Liver (tissue), 9 donors: ENCODE data around the gene BCR. TPM values are rescaled to one million over a fixed set of nuclear protein-coding genes. Genes with fewer than 3 reads are reported as not detected.

ENCODE experiments used
- DNase-seq: peaks from one replicate; pipeline ENCODE4 v3.0.0-alpha.2; 2017; ENCODE audit warnings: low spot score
- H3K27ac ChIP-seq, 2 donors: one replicate each; pipeline ENCODE4 v1.7.0; 2013; ENCODE audit warnings: inconsistent platforms in 2 of 2, low read length in 2 of 2, control low read depth in 1 of 2, low read depth in 1 of 2, mild to moderate bottlenecking in 1 of 2
- H3K27me3 ChIP-seq, 4 donors: one replicate each; pipeline versions ENCODE4 v1.6.1 to v1.7.0; 2013; ENCODE audit warnings: low read length in 3 of 4, inconsistent platforms in 1 of 4, mild to moderate bottlenecking in 1 of 4, moderate library complexity in 1 of 4; ENCODE audit not compliant: control insufficient read depth in 4 of 4, insufficient read depth in 4 of 4
- H3K36me3 ChIP-seq, 4 donors: one replicate each; pipeline versions ENCODE4 v1.6.1 to v1.7.0; 2013; ENCODE audit warnings: low read length in 3 of 4, mild to moderate bottlenecking in 3 of 4, low read depth in 1 of 4, moderate library complexity in 1 of 4; ENCODE audit not compliant: control insufficient read depth in 4 of 4, insufficient read depth in 3 of 4
- H3K4me1 ChIP-seq, 4 donors: one replicate each; pipeline versions ENCODE4 v1.6.1 to v1.7.0; 2013; ENCODE audit warnings: low read length in 3 of 4, mild to moderate bottlenecking in 3 of 4, moderate library complexity in 1 of 4; ENCODE audit not compliant: control insufficient read depth in 4 of 4, insufficient read depth in 4 of 4
- H3K4me3 ChIP-seq, 3 donors: one replicate each; pipeline versions ENCODE4 v1.6.1 to v1.7.0; 2013; ENCODE audit warnings: low read length in 3 of 3, control low read depth in 1 of 3, low read depth in 1 of 3, mild to moderate bottlenecking in 1 of 3
- H3K9ac ChIP-seq, 2 donors: one replicate each; pipeline ENCODE4 v1.7.0; 2013; ENCODE audit warnings: low read length in 2 of 2, mild to moderate bottlenecking in 2 of 2, moderate library complexity in 2 of 2, control low read depth in 1 of 2, low read depth in 1 of 2
- H3K9me3 ChIP-seq, 4 donors: one replicate each; pipeline versions ENCODE4 v1.6.1 to v1.7.0; 2013; ENCODE audit warnings: low read length in 3 of 4; ENCODE audit not compliant: control insufficient read depth in 4 of 4
- EGR1 ChIP-seq, 2 donors: IDR thresholded peaks; 2 replicates each; pipeline ENCODE4 v1.6.1; 2016 to 2018; ENCODE audit warnings: antibody characterized with exemption in 2 of 2, low read depth in 2 of 2
- FOXA1 ChIP-seq: IDR thresholded peaks from 2 replicates; pipeline ENCODE4 v1.6.1; 2016; ENCODE audit warnings: antibody characterized with exemption
- FOXA2 ChIP-seq: IDR thresholded peaks from 2 replicates; pipeline ENCODE4 v1.6.1; 2016; ENCODE audit warnings: antibody characterized with exemption
- GABPA ChIP-seq, 2 donors: IDR thresholded peaks in 1 of 2; conservative IDR thresholded peaks in 1 of 2; 2 replicates each; pipeline ENCODE4 v1.6.1; 2016; ENCODE audit warnings: antibody characterized with exemption in 2 of 2, mild to moderate bottlenecking in 1 of 2, moderate library complexity in 1 of 2
- HNF4A ChIP-seq, 2 donors: conservative IDR thresholded peaks; 2 replicates each; pipeline ENCODE4 v1.6.1; 2016; ENCODE audit warnings: antibody characterized with exemption in 2 of 2, mild to moderate bottlenecking in 2 of 2
- HNF4G ChIP-seq: IDR thresholded peaks from 2 replicates; pipeline ENCODE4 v1.6.1; 2016; ENCODE audit warnings: antibody characterized with exemption
- JUND ChIP-seq, 2 donors: IDR thresholded peaks; 2 replicates each; pipeline ENCODE4 v1.6.1; 2016; ENCODE audit warnings: antibody characterized with exemption in 2 of 2
- NR2F2 ChIP-seq: IDR thresholded peaks from 2 replicates; pipeline ENCODE4 v1.6.1; 2016; ENCODE audit warnings: antibody characterized with exemption
- RAD21 ChIP-seq, 2 donors: IDR thresholded peaks; 2 replicates each; pipeline ENCODE4 v1.6.1; 2016; ENCODE audit warnings: antibody characterized with exemption in 2 of 2, mild to moderate bottlenecking in 2 of 2
- RXRA ChIP-seq, 2 donors: IDR thresholded peaks; 2 replicates each; pipeline ENCODE4 v1.6.1; 2017 to 2018; ENCODE audit warnings: antibody characterized with exemption in 2 of 2, mild to moderate bottlenecking in 1 of 2
- SP1 ChIP-seq: IDR thresholded peaks from 2 replicates; pipeline ENCODE4 v1.6.1; 2018; ENCODE audit warnings: antibody characterized with exemption, mild to moderate bottlenecking
- TAF1 ChIP-seq: conservative IDR thresholded peaks from 2 replicates; pipeline ENCODE4 v1.6.1; 2016; ENCODE audit warnings: antibody characterized with exemption, mild to moderate bottlenecking
- YY1 ChIP-seq: IDR thresholded peaks from 2 replicates; pipeline ENCODE4 v1.6.1; 2016; ENCODE audit warnings: antibody characterized with exemption, mild to moderate bottlenecking
- WGBS: extraction: QIAGEN DNeasy Blood & Tissue Kit; methylation state at CpG from one replicate; pipeline ENCODE4 v1.1.7; 2013; 5-methylcytosine and 5-hydroxymethylcytosine counted together
- polyA plus RNA-seq, 2 donors: library from polyadenylated mRNA; stranded (reverse) in 1 of 2; unstranded in 1 of 2; fragments of 200-250 nt in 1 of 2; fragments of >200 nt in 1 of 2; fragmentation: Nextera tagmentation in 1 of 2; extraction: Ambion mirVana in 1 of 2; gene quantifications; one replicate each; pipeline versions ENCODE4 v1.2.1 to v1.2.3, GENCODE V29; 2013 to 2015
- total RNA-seq, 2 donors: library from RNA; depleted of rRNA; stranded (reverse); fragments of >200 nt; gene quantifications; one replicate each; pipeline ENCODE4 v1.2.3, GENCODE V29; 2014
- TF ChIP-seq, protein P1 (sequence below): IDR thresholded peaks from 2 replicates; pipeline ENCODE4 v1.6.1; 2016; ENCODE audit warnings: antibody characterized with exemption
- TF ChIP-seq, protein P2 (sequence below): IDR thresholded peaks from 2 replicates; pipeline ENCODE4 v1.6.1; 2016; ENCODE audit warnings: antibody characterized with exemption
- TF ChIP-seq, protein P3 (sequence below): IDR thresholded peaks from 2 replicates; pipeline ENCODE4 v1.6.1; 2016; ENCODE audit warnings: antibody characterized with exemption
- TF ChIP-seq, protein P4 (sequence below): fragments of 150-350 bp; IDR thresholded peaks from 2 replicates; pipeline ENCODE4 v1.5.1; 2017; ENCODE audit warnings: improper control_type of control experiment, low read depth, low read length; ENCODE audit not compliant: missing input control
- TF ChIP-seq, protein P5 (sequence below): IDR thresholded peaks from 2 replicates; pipeline ENCODE4 v1.6.1; 2016; ENCODE audit warnings: antibody characterized with exemption, mild to moderate bottlenecking
- donor health status: healthy.
- donor health status: healthy.
- donor health status: healthy.
- donor health status: healthy.
- donor health status: healthy.

Gene BCR
- total and polyA plus RNA-seq, 4 donors, result 7.4 to 35.6 (median 18.3) TPM

DNA sequence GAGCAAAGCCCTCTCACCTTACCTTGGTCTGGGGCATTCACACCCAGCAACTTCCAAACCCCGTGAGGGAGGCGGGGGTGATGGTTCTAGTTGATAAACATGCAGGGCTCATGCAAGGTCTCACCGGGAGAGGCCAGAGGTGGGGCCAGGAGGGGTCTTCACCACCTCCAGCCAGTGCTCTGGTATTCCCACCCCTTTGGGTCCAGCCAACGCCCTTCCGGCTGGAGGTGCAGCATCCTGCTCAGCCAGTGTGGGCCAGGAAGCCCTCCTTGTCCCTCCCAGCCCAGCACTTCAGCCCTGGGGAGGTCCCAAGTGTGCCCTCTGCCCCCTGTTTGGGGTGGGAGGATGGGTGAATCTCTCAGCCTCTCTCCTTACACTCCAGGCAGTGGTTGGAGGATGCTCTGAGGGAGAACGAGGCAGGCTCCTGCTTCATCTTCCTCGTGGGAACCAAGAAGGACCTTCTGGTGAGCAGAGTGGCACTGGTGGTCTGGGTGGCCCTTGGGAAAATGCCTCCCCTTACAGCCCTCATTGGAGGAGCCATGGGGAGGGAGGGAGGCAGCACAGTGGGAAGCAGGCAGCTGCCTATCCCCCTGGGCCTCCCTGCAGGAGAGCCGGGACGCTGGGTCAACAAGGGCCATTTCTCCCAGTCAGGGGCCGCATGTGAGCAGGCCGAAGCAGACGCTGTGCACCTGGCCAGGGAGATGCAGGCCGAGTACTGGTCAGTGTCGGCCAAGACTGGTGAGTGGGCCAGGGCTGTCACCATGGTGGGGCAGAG is 21.6 kb upstream of the BCR start:
- no peak overlapping the region for H3K27ac ChIP-seq
- peaks cover 0 to 15% (median 9%) of the 10 kb centered on the region in 4 donors for H3K4me1 ChIP-seq
- WGBS, result 94% methylated on average over 14 of the region's 14 CpGs
- H3K9ac ChIP-seq, result no peak overlapping the region
- no peak for DNase-seq
- TF ChIP-seq FOXA2, result no peak
- TF ChIP-seq TAF1, result no peak
- no peak for TF ChIP-seq FOXA1
- TF ChIP-seq, protein P1, sequence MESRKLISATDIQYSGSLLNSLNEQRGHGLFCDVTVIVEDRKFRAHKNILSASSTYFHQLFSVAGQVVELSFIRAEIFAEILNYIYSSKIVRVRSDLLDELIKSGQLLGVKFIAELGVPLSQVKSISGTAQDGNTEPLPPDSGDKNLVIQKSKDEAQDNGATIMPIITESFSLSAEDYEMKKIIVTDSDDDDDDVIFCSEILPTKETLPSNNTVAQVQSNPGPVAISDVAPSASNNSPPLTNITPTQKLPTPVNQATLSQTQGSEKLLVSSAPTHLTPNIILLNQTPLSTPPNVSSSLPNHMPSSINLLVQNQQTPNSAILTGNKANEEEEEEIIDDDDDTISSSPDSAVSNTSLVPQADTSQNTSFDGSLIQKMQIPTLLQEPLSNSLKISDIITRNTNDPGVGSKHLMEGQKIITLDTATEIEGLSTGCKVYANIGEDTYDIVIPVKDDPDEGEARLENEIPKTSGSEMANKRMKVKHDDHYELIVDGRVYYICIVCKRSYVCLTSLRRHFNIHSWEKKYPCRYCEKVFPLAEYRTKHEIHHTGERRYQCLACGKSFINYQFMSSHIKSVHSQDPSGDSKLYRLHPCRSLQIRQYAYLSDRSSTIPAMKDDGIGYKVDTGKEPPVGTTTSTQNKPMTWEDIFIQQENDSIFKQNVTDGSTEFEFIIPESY, result no peak
- no peak for TF ChIP-seq RAD21 (IDR thresholded peaks at IDR 0.05)
- TF ChIP-seq, protein P2, sequence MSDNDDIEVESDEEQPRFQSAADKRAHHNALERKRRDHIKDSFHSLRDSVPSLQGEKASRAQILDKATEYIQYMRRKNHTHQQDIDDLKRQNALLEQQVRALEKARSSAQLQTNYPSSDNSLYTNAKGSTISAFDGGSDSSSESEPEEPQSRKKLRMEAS, result no peak
- TF ChIP-seq RXRA (IDR thresholded peaks at IDR 0.05), result no peak
- no peak for TF ChIP-seq YY1
- TF ChIP-seq, protein P3, sequence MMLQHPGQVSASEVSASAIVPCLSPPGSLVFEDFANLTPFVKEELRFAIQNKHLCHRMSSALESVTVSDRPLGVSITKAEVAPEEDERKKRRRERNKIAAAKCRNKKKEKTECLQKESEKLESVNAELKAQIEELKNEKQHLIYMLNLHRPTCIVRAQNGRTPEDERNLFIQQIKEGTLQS, result no peak
- TF ChIP-seq NR2F2, result no peak
- no peak for TF ChIP-seq HNF4A (conservative IDR thresholded peaks at IDR 0.05)
- no peak for TF ChIP-seq HNF4G
- TF ChIP-seq EGR1 (IDR thresholded peaks at IDR 0.05; ENCODE audit: low read depth in 2 of 2), result no peak
- TF ChIP-seq, protein P4, sequence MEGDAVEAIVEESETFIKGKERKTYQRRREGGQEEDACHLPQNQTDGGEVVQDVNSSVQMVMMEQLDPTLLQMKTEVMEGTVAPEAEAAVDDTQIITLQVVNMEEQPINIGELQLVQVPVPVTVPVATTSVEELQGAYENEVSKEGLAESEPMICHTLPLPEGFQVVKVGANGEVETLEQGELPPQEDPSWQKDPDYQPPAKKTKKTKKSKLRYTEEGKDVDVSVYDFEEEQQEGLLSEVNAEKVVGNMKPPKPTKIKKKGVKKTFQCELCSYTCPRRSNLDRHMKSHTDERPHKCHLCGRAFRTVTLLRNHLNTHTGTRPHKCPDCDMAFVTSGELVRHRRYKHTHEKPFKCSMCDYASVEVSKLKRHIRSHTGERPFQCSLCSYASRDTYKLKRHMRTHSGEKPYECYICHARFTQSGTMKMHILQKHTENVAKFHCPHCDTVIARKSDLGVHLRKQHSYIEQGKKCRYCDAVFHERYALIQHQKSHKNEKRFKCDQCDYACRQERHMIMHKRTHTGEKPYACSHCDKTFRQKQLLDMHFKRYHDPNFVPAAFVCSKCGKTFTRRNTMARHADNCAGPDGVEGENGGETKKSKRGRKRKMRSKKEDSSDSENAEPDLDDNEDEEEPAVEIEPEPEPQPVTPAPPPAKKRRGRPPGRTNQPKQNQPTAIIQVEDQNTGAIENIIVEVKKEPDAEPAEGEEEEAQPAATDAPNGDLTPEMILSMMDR, result no peak
- no peak for TF ChIP-seq SP1
- TF ChIP-seq JUND (IDR thresholded peaks at IDR 0.05), result no peak
- TF ChIP-seq, protein P5, sequence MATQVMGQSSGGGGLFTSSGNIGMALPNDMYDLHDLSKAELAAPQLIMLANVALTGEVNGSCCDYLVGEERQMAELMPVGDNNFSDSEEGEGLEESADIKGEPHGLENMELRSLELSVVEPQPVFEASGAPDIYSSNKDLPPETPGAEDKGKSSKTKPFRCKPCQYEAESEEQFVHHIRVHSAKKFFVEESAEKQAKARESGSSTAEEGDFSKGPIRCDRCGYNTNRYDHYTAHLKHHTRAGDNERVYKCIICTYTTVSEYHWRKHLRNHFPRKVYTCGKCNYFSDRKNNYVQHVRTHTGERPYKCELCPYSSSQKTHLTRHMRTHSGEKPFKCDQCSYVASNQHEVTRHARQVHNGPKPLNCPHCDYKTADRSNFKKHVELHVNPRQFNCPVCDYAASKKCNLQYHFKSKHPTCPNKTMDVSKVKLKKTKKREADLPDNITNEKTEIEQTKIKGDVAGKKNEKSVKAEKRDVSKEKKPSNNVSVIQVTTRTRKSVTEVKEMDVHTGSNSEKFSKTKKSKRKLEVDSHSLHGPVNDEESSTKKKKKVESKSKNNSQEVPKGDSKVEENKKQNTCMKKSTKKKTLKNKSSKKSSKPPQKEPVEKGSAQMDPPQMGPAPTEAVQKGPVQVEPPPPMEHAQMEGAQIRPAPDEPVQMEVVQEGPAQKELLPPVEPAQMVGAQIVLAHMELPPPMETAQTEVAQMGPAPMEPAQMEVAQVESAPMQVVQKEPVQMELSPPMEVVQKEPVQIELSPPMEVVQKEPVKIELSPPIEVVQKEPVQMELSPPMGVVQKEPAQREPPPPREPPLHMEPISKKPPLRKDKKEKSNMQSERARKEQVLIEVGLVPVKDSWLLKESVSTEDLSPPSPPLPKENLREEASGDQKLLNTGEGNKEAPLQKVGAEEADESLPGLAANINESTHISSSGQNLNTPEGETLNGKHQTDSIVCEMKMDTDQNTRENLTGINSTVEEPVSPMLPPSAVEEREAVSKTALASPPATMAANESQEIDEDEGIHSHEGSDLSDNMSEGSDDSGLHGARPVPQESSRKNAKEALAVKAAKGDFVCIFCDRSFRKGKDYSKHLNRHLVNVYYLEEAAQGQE, result no peak
- no peak for TF ChIP-seq GABPA (IDR thresholded peaks at IDR 0.05 in 1 of 2, conservative IDR thresholded peaks at IDR 0.05 in 1 of 2)
- H3K36me3 ChIP-seq, result no peaks in the 10 kb centered on the region
- no peak overlapping the region for H3K4me3 ChIP-seq
- H3K27me3 ChIP-seq, result no peaks in the 10 kb centered on the region
- H3K9me3 ChIP-seq, result no peaks in the 10 kb centered on the region
